SHP77 treated with DMSO at 0.1 percent for 48 hours (cell line): Measurements from ENCODE around the gene GSTT2.

ENCODE experiments used
- DNase-seq: peaks from one replicate; lab custom pipeline; 2025; lab: John Stamatoyannopoulos, UW

The GSTT2 gene

DNA sequence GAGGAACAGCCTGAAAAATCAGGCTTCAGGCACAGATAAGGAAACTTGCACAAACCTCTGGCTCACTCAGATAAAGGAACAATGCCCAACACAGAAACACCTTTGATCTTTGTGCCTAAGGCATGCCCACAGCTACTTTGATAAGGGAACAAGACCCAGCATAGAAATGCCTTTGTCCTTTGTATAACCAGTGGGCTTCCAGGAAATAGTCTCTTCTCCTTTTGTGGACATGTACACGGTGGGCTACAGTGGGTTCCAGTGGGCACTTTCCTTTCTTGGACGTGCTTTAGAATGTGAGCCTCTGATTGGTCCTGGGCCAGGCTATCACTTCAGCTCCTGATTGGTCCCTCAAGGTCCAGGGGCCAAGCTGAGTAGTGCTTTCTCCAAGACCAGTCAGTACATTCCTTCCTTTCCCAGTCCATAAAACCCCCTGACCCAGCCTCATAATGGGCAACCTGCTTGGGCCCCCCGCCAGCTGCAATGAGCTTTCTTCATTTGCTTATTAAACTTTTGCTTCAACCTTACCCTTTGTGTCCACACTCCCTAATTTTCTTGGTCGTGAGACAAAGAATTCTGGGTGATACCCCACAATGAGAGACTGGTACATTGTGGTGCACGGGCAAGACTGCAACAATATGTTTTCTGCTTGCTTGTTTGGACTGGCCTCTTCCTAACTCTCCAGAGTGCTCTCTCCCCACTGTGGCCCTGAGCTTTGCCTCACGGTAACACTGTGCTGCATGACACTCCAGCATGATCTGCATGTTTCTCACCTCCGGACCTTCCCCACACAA is 29.5 kb downstream of the GSTT2 start:
- DNase-seq = no peak

DNA sequence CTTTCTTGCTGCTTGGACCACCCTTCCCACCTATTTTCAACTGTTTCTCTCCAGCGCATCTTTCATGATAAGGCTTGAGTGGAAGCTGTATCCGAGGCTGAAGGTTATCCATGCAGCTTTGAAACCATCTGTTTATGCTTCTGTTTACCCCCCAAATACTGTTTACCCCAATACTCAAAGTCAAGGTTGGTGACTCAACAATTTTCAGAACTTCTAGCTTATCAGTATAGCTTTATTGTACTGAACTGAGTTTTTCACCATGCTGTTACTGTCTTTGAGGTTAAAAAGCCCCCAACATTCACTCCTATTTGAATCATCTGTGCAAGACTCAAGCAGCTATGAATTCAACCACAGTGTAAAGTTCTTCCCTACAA is 30.1 kb downstream of the GSTT2 start:
- no peak for DNase-seq

DNA sequence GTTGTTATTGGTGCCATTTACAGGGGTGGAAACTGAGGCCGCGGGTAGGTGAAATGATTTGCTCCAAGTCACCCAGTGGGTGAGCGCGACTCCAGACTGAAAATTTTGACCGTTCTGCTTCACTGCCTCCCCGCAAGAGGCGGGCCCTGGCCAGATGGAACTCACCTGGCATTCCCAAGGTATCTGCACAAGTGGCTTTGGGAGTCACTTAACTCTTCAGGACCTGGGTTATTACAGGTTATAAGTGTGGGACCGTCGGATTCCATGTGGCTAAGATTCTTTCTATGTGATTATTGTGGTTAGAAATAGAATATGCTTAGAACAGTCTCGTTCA is 31.8 kb downstream of the GSTT2 start:
- DNase-seq = no peak

DNA sequence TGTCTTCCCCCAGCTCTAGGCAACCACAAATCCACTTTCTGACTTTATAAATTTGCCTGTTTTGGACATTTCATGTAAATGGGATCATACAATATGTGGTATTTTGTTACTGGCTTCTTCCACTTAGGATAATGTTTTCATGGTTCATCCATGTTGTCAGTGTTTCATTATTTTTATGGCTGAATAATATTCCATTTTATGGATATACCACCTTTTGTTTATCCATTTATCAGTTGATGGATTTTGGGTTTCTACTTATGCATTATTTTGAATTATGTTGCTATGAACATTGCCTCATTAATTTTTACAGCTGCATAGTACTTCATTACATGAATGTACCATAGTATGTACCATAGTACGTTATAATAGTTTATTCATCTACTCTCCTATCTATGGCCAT is 36.2 kb downstream of the GSTT2 start:
- no peak for DNase-seq

DNA sequence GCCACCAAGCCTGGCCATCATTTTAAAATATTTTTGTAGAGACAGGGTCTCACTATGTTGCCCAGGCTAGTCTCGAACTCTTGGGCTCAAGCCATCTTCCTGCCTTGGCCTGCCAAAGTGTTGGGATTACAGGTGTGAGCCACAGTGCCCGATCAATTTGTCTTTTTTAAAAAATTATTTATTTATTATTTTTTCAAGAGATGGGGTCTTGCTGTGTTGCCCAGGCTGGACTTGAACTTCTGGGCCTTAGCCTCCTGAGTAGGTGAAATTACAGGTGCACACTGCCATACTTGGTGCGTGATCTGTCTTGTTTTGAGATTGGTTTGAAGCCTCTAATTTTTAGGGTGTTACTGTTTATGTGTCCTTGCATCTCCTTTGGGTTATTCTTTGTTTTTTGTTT is 41.4 kb downstream of the GSTT2 start:
- no peak for DNase-seq

DNA sequence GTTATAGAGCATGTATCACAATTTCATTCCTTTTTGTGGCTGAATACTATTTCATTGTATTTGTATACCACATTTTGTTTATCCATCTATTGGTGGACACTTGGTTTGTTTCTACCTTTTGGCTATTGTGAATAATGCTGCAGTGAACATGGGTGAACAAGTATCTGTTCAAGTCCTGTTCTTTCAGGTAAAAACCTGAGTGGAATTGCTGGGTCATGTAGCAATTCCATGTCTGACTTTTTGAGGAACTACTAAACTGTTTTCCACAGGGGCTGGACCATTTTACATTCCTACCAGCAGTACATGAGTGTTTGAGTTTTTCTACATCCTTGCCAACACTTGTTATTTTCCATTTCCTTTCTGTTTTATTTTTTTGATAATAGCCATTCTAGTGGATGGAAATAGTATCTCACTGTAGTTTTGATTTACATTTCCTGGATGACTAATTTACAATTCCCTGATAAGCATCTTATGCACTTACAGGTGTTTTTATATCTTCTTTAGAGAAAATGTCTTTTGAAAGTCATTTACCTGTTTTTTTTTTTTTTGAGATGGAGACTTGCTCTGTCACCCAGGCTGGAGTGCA is 43.4 kb downstream of the GSTT2 start:
- no peak for DNase-seq

DNA sequence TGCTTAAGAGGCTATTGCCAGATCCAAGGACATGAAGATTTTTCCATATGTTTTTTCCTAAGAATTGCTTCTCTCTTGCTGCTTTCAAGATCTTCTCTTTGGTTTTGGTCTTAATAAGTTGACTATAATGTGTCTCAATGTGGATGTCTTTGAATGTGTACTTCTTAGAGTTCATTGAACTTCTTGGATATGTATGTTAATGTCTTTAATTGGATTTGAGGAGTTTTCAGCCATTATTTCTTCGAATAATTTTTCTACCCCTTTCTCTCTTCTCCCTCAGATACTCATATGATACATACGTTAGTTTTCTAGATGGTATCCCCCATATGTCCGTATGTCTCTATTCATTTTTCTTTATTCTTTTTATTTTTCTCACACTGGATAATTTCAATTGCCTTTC is 44.4 kb downstream of the GSTT2 start:
- no peak for DNase-seq

DNA sequence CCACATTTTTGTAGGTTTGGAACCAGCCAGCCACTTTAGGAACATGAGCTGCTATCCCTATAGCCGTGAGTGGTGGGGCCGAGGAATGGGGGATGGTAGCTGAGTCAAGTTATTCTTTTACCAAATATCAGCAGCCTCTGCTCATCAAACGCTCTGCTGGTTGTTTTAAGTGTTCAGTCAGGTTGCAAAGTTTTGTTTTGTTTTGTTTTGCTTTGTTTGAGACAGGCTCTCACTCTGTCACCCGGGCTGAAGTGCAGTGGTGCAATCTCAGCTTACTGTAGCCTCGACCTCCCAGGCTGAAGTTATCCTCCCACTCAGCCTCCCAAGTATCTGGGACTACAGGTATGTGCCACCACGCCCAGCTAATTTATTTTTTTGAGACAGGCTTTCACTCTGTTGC is 45.5 kb downstream of the GSTT2 start:
- no peak for DNase-seq

DNA sequence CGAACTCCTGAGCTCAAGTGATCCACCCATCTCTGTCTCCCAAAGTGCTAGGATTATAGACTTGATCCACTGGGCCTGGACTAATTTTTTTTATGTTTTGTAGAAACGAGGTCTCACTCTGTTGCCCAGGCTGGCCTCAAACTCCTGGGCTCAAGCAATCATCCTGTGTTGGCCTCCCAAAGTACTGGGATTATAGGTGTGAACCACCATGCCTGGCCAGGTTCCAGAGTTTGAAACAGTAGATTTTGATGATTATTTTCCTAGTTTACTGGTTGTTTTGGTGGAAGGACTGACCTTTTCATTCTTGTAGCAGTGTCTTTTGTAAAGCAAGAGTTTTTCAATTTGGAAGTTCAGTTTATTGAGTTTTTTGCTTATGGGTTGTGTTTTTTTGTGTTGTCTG is 46.1 kb downstream of the GSTT2 start:
- no peak for DNase-seq

DNA sequence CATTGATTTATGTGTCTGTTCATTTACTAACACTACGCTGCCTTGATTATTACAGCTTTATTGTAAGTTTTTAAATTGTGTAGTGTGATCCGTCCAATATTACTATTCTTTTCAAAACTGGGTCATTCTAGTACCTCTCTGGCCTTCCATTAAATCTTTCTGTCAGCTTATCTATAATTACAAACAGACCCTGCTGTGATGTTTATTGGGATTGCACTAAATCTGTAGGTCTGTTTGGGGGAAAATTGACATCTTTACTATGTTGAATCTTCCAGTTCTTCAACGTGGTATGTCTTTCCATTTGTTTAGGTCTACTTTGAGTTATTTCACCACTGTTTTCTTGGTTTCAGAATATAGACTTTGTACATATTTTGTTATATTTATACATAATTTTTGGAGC is 46.8 kb downstream of the GSTT2 start:
- DNase-seq = no peak

DNA sequence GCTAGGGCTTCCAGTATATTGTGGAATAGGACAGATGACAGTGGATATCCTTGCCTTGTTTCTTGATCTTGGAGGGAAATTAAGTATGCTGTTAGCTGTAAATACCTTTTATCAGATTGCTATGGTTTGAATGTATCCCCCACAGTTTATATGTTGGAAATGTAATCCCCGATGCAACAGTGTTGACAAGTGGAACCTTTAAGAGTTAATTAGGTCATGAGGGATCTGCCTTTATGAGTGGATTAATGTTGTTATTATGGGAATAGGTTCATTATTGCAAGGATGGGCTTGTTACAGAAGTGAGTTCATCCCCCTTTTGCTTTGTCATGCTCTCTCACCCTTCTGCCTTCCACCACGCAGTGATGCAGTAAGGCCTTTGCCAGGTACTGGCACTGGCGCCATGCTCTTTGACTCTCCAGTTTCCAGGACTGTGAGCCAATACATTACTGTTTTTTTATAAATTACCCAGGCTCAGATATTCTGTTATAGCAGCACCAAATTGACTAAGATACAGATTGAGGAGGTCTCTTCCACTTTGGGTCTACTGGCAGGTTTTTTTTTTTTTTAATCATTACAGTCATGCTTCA is 47.5 kb downstream of the GSTT2 start:
- DNase-seq = no peak

DNA sequence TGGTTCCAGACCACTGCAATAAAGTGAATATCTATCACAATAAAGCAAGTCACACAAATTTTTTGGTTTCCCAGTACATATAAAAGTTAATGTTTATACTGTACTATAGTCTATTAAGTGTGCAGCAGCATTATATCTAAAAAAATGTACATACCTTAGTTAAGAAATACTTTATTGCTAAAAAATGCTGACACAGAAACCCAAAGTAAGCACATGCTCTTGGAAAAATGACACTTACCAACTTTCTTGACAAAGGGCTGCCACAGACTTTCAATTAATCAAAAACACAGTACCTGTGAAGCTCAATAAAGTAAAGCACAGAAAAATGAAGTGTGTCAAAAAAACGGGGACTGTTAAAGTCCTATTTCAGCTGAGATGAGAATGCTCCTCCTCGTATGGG is 48.1 kb downstream of the GSTT2 start:
- DNase-seq = no peak

DNA sequence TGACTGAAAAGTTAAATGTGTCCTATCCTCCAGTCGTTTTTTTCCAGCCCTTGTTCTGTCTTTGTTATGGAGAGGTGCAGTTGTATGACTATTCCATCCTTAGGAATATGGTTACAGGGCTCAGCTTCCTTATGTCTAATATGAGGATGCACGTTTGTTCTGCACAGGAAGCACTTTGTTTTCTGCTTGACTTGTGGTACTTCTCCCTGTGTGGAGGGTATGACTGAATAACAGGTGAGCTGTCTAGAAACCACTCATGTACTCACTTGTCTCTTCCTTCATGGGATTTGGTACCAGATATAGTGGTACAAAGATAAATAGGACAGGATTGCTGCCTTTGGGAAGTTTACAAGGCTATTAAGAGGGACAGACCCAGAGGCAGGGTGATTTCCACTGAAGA is 48.6 kb downstream of the GSTT2 start:
- DNase-seq = no peak

DNA sequence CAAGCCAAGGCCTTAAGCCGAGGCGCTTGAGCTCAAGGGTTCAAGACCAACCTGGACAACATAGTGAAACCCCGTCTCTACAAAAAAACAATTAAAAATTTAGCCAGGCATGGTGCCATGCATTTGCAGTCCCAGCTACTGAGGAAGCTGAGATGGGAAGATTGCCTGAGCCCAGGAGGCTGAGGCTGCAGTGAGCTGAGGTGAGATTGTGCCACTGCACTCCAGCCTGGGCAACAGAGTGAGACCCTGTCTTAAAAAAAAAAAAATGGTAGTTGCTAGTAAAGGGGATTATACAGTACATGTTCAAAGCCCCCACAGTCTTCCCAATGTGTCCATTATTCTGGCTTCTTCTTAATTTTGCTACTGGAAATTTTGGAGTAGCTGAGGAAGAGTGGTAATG is 49.4 kb downstream of the GSTT2 start:
- no peak for DNase-seq

DNA sequence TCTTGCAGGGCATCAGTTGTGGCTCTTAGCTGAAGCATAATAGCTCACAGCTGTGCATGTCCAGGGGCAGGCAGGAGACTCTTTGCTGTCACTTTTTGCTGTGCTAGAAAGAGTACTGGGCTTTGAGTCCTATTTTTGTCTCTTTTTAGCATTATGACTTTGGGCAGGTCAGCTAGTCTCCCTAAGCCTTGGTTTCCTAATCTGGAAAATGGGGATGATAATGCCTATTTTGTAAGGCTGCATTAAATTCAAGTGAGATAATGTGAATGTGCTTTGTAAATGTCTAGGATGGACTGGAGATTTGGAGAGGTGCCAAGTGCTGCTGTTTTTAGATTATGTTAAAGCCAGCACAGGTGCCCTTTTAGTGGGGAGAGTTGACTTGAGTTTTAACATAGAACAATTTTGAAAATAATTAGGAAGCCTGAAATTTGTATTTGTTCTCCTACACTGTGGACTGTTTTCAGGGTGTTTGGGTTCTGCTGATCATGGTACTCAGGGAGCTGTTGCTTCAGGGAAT is 50.3 kb downstream of the GSTT2 start:
- no peak for DNase-seq
